Esophagus squamous epithelium (tissue), 4 donors: Measurements from ENCODE around the gene ERMN.

Experiments used
- POLR2A ChIP-seq, 4 donors: fragments of 450-650 bp; IDR thresholded peaks; one replicate each; pipeline ENCODE4 v1.6.1; 2017; ENCODE audit warnings: antibody characterized with exemption in 4 of 4, mild to moderate bottlenecking in 4 of 4, moderate library complexity in 3 of 4
- TF ChIP-seq, protein P1 (sequence below), 6 experiments: fragments of 450-650 bp in 4 of 6; fragments of 200-600 bp in 2 of 6; sonication (generic) in 2 of 6; IDR thresholded peaks; one replicate each; pipeline ENCODE4 v1.5.1; 2016 to 2019; ENCODE audit warnings: antibody characterized with exemption in 6 of 6, mild to moderate bottlenecking in 4 of 6, moderate library complexity in 4 of 6

DNA sequence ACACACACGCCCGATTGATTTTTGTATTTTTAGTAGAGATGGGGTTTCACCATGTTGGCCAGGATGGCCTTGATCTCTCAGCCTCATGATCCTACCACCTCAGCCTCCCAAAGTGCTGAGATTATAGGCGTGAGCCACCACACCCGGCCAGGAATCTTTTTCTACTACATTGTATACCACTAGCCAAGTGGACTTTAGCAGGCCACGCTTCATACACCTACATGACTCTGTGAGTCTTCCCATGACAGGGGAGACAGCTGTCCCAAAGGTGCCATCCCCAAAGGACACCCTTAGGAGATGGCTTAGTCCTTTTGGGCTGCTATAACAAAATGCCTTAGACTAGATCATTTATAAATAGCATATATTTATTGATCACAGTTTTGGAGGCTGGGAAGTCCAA is 32.8 kb downstream of the ERMN start:
- no peak for TF ChIP-seq POLR2A (IDR thresholded peaks at IDR 0.05)
- TF ChIP-seq, protein P1, sequence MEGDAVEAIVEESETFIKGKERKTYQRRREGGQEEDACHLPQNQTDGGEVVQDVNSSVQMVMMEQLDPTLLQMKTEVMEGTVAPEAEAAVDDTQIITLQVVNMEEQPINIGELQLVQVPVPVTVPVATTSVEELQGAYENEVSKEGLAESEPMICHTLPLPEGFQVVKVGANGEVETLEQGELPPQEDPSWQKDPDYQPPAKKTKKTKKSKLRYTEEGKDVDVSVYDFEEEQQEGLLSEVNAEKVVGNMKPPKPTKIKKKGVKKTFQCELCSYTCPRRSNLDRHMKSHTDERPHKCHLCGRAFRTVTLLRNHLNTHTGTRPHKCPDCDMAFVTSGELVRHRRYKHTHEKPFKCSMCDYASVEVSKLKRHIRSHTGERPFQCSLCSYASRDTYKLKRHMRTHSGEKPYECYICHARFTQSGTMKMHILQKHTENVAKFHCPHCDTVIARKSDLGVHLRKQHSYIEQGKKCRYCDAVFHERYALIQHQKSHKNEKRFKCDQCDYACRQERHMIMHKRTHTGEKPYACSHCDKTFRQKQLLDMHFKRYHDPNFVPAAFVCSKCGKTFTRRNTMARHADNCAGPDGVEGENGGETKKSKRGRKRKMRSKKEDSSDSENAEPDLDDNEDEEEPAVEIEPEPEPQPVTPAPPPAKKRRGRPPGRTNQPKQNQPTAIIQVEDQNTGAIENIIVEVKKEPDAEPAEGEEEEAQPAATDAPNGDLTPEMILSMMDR (IDR thresholded peaks at IDR 0.05): no peak
